K562 (cell line): ENCODE measurements around the gene VWA8.

Experiments
- CEBPG ChIP-seq, 3 experiments: fragments of 200-800 bp in 1 of 3; sonication (Bioruptor generic) in 1 of 3; sonication (generic) in 1 of 3; formaldehyde crosslinking in 1 of 3; IDR thresholded peaks in 2 of 3; conservative IDR thresholded peaks in 1 of 3; 2 replicates each; pipeline versions ENCODE4 v1.6.1 to v1.8.0; 2016 to 2022; ENCODE audit warnings: missing compliant biosample characterization in 2 of 3, missing genetic modification characterization in 2 of 3, mild to moderate bottlenecking in 1 of 3, missing genetic modification reagents in 1 of 3
- CTCF ChIP-seq, 3 experiments: IDR thresholded peaks in 2 of 3; conservative IDR thresholded peaks in 1 of 3; 2 replicates each; pipeline ENCODE4 v1.5.1; 2011 to 2012; ENCODE audit warnings: low read length in 3 of 3, mild to moderate bottlenecking in 3 of 3, control low read depth in 2 of 3, improper control_type of control experiment in 1 of 3, inconsistent platforms in 1 of 3, low read depth in 1 of 3, mixed read lengths in 1 of 3, moderate library complexity in 1 of 3; ENCODE audit not compliant: insufficient read depth in 2 of 3
- EGR1 ChIP-seq: fragments of 450-650 bp; conservative IDR thresholded peaks from 2 replicates; pipeline ENCODE4 v1.6.1; 2017; ENCODE audit warnings: mild to moderate bottlenecking
- ID3 ChIP-seq, 2 experiments: fragments of 250-450 bp in 1 of 2; fragments of 450-650 bp in 1 of 2; sonication (Bioruptor Pico) in 1 of 2; IDR thresholded peaks; 2 replicates each; pipeline versions ENCODE4 v1.6.1 to v1.8.0; 2016 to 2021; ENCODE audit warnings: mild to moderate bottlenecking in 2 of 2, moderate library complexity in 2 of 2, missing compliant biosample characterization in 1 of 2, missing genetic modification characterization in 1 of 2
- KLF16 ChIP-seq: IDR thresholded peaks from 2 replicates; pipeline ENCODE4 v1.6.1; 2016; ENCODE audit warnings: antibody characterized with exemption
- MAX ChIP-seq: sonication (generic); formaldehyde crosslinking; IDR thresholded peaks from 2 replicates; pipeline ENCODE4 v1.9.0; 2022; ENCODE audit warnings: mild to moderate bottlenecking, missing genetic modification reagents
- MNT ChIP-seq, 2 experiments: fragments of 450-650 bp; conservative IDR thresholded peaks; 2 replicates each; pipeline ENCODE4 v1.6.1; 2017; ENCODE audit warnings: mild to moderate bottlenecking in 2 of 2, moderate library complexity in 2 of 2
- NR2C2 ChIP-seq, 2 experiments: fragments of 200-800 bp in 1 of 2; sonication (Bioruptor generic) in 1 of 2; sonication (generic) in 1 of 2; formaldehyde crosslinking in 1 of 2; IDR thresholded peaks; 2 replicates each; pipeline versions ENCODE4 v1.6.1 to v1.8.0; 2016 to 2022; ENCODE audit warnings: mild to moderate bottlenecking in 1 of 2, missing compliant biosample characterization in 1 of 2, missing genetic modification characterization in 1 of 2, missing genetic modification reagents in 1 of 2
- POLR2AphosphoS2 ChIP-seq: IDR thresholded peaks from 2 replicates; pipeline ENCODE4 v1.6.1; 2012; ENCODE audit warnings: low read length, improper control_type of control experiment
- UBTF ChIP-seq, 2 experiments: IDR thresholded peaks; 2 replicates each; pipeline ENCODE4 v1.6.1; 2012; ENCODE audit warnings: improper control_type of control experiment in 2 of 2, low read depth in 2 of 2, low read length in 2 of 2, borderline replicate concordance in 1 of 2
- USF1 ChIP-seq: sonication (generic); formaldehyde crosslinking; IDR thresholded peaks from 2 replicates; pipeline ENCODE4 v1.9.0; 2022; ENCODE audit warnings: mild to moderate bottlenecking, missing genetic modification reagents
- ZBTB40 ChIP-seq, 2 experiments: fragments of 450-650 bp in 1 of 2; sonication (generic) in 1 of 2; formaldehyde crosslinking in 1 of 2; IDR thresholded peaks; 2 replicates each; pipeline versions ENCODE4 v1.7.1 to v1.9.0; 2016 to 2022; ENCODE audit warnings: inconsistent platforms in 1 of 2, mild to moderate bottlenecking in 1 of 2, missing genetic modification reagents in 1 of 2
- ZFP1 ChIP-seq: fragments of 450-650 bp; formaldehyde crosslinking; IDR thresholded peaks from 2 replicates; pipeline ENCODE4 v1.4.0; 2020; ENCODE audit warnings: mild to moderate bottlenecking, mixed read lengths
- ZNF274 ChIP-seq: IDR thresholded peaks from 2 replicates; pipeline ENCODE4 v1.6.1; 2011; ENCODE audit warnings: low read depth, mild to moderate bottlenecking, low read length, moderate library complexity, borderline replicate concordance

- TF ChIP-seq MAX (CRISPR knock-in tag) (no peak), USF1 (no peak), POLR2AphosphoS2 (no peak), CTCF (IDR thresholded peaks at IDR 0.05 in 2 of 3, conservative IDR thresholded peaks at IDR 0.05 in 1 of 3; ENCODE audit: insufficient read depth in 2 of 3, low read depth in 1 of 3, low read length in 3 of 3) (no peak), ZFP1 (CRISPR knock-in tag) (no peak), KLF16 (no peak), CEBPG (CRISPR knock-in tag; IDR thresholded peaks at IDR 0.05) (no peak), CEBPG (tag; conservative IDR thresholded peaks at IDR 0.05 in 1 of 2, IDR thresholded peaks at IDR 0.05 in 1 of 2) (no peak), UBTF (IDR thresholded peaks at IDR 0.05; ENCODE audit: borderline replicate concordance in 1 of 2, low read depth in 2 of 2, low read length in 2 of 2) (no peak), EGR1 (no peak), ID3 (CRISPR knock-in tag; IDR thresholded peaks at IDR 0.05) (no peak), ID3 (tag; IDR thresholded peaks at IDR 0.05) (no peak), ZNF274 (no peak), ZBTB40 (IDR thresholded peaks at IDR 0.05) (no peak), ZBTB40 (CRISPR knock-in tag; IDR thresholded peaks at IDR 0.05) (no peak), NR2C2 (CRISPR knock-in tag; IDR thresholded peaks at IDR 0.05) (no peak), NR2C2 (tag; IDR thresholded peaks at IDR 0.05) (no peak), MNT (conservative IDR thresholded peaks at IDR 0.05) (no peak)
Measured at GRCh38 chr13:41547251-41548000, 413.5 kb downstream of the VWA8 start.
